GM19452 (cell line): Measurements from ENCODE around the gene SPEF1.
"Not testable (repeated sequence)": the region's sequence is repeated elsewhere in the genome, so short reads cannot be mapped to it uniquely, and the experiment has no call there.

Experiments used
- ATAC-seq: cut with Tn5 transposase; IDR thresholded peaks from one replicate; pipeline ENCODE4 v1.9.1; 2021; ENCODE audit not compliant: unreplicated experiment

Gene SPEF1

DNA sequence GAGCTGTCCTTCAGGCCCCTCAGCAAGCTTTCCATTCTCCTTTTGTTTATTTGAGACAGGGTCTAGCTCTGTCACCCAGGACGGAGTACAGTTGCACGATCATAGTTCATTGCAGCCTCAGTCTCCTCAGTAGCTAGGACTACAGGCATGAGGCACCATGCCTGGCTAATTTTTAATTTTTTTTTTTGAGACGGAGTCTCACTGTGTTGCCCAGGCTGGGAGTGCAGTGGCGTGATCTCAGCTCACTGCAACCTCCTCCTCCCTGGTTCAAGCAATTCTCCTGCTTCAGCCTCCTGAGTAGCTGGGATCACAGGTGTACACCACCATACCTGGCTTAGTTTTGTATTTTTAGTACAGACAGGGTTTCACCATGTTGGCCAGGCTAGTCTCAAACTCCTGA is 8.0 kb upstream of the SPEF1 start:
- ATAC-seq = not testable (repeated sequence)

DNA sequence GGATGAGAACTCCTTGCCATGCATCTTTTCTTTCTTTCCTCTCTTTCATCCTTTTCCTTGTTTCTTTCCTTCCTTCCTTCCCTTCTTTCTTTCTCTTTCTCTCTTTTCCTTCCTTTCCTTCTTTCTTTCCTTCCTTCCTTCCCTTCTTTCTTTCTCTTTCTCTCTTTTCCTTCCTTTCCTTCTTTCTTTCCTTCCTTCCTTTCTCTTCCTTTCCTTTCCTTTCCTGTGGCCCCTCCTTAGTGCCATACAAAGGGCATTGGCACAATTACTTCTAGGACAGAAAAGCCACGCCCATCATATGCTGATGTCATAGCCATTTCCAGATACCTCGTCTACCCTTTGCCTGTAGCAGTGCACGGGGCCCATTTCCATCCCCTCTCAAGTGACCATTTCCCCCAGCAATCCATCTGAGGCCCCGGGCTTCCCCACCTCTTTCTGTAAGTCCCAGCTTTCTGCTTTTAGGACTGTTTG is 7.5 kb upstream of the SPEF1 start:
- ATAC-seq = no peak

DNA sequence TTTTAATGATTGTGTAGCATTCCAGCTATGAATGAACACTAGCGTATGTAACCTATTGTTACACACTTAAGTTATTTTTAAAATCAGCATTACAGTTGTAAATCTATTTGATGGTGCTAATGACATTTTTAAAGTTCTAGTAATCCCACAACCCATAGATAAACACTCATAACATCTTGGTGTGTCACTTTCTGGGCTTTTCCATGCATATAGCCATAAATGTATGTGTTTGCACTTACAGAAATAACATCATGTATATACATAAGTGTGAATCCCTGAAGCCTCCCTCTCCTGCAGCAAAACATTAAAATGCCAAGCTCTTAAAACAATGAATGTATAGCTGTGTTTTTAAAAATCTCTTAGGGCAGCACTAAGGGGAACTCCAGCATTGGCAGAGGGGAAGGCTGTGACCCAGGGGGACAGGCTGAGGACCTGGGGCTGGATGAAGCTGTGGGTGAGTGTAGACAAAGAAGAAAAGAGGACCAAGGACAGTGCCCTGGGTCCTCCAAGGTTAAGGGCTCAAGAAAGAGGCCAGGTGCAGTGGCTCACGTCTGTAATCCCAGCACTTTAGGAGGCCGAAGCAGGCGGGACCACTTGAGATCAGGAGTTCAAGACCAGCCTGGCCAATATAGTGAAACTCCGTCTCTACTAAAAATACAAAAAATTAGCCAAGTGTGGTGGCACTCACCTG is 6.2 kb upstream of the SPEF1 start:
- no peak for ATAC-seq

- peak; percentile 75 for ATAC-seq
These were observed 5.5 kb upstream of the SPEF1 start, which contains the start of gene CENPB for GRCh38 chr20:3786665-3787323. Gene CENPB (minus strand): TSS chr20:3786740. CDS start chr20:3786483, 257 bp downstream.

DNA sequence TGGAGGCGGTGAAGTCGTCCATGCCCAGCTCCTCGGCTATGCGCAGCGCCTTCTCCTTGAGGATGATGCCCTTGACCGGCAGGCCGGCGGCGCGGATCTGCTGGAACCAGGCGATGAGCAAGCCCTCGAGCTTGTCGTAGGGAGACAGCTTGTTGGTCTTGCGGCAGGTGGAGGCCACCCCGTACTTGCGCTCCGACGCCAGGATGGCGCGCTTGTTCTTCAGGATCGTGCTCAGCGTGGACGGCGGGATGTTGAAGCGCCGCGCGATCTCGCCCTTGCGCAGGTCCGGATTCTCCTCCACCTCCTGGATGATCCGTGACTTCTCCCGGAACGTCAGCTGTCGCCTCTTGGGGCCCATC is 4.9 kb upstream of the SPEF1 start:
- peak; percentile 16 for ATAC-seq

DNA sequence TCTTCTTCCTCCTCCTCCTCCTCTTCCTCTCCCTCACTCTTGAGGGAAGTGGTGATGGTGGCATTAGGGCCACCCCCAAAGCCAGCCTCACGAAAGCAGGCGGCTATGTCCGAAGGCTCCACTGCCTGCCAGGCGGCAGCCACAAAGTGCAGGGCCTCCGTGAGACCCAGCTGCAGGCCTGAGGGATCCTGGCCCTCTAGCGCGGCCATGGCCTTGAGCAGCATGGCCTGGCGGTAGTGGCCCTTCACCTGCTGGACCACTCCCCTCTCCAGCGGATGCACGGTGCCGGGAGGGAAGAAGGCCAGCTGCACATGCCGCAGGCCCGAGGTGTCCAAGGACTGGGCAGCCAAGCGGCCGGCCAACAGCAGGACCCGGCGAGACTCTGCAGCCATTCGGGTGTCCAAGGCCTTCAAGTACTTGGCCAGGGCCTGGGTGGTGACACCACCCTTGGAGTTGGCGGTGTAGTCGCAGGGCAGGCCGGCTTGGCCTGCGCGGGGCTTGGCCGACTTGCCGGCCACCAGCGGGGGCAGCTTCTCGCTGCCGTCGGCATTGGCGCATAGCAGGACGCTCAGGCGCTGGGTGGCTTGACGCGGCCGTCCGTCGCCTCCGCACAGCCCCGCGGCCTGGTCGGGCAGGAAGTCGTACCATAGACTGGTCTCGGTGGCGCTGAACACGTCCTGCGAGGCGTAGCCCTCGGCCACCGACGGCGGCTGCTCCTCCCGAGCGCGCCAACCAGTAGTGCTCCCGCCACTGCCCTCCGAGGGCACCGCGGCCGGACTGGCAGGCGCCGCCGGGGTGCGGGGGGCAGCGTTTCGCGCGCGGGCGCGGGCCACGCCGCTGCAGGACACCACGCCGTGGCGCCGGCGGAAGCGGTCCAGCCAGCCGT is 4.2 kb upstream of the SPEF1 start:
- ATAC-seq = no peak

DNA sequence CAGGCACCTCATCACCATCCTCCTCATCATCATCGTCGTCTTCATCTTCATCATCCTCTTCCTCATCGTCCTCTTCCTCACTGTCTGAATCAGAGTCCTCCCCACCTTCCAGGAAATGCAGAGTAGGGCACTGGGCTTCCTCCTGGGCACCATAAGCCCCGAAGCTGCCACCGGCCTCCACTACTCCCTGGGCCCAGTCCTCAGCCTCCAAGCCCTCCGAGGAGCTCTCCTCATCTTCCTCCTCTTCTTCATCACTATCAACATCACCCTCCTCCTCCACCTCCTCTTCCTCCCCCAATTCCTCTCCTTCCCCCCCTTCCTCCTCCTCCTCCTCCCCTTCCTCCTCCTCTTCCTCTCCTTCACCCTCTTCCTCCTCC is 3.6 kb upstream of the SPEF1 start:
- ATAC-seq = no peak

DNA sequence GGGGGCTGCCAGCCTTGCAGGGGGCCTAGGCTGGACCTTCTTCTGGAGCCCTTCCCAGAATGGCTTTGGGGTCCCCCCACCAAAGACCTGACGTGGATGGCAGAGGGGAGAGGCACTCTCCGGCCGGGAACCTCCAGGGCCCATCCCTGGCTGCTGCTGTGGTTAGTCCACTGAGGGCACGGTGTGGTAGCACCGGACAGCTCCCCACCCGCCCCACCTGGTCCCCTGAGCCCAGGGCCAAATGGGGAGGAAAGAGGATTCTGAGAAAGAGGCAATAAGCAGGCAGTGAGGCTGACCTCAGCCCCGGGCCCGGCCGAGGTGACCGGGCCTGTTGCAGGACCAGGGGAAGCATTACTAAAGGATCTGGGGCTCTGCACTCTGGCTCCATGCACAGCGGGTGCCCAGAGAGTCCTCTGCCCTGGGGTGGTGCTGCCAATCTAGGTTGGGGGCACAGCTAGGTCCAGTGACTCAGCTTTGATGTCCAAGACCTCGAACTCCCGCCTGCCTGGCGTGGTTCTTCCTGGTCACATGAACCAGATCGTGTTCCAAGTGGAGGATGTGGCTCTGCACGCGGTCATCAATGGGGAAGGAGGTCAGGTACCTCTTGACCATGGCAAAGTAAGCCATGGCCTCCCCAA is 3.1 kb upstream of the SPEF1 start:
- ATAC-seq = no peak

GRCh38 chr20:3783511-3784195 is 2.4 kb upstream of the SPEF1 start:
- ATAC-seq = no peak

DNA sequence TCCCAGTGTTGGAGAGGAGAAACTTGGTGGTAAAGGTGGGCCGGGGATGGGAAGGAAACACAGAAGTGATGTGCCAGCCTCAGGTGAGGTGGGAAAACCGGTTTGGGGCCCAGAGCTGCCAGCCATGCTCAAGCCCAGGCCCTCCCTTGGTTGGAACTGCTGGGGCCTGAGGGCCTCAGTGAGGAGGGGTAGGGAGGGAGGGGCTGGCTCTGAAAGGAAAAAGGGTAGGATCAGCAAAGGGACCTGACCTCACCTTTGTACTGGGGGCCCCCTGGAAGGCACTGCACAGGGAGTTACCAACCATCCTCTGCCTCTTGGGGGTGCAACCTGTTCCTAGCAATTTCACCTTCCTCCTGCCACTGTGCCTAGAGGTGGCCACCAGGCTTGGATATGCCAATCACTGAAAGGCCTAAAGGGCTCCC is 1.8 kb upstream of the SPEF1 start:
- no peak for ATAC-seq

DNA sequence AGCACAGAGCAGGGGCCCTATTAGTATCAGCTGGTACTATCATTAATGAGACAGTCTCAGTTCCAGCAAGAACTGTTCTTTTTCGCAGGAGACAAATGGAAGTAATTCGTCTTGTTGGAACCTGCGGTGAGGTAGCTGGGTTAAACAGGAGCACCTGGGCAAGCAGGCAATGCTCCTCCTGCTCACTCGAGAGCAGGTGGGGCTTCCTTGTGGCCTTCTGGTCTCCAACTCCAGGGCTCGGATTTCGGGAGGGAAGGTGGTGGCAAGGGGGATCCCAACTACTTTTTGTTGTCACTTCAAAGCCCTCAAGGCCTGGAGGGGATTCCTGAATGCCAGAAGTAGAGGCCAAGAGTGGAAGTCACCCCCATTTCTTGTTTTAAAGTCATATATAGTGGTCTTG is 1.3 kb upstream of the SPEF1 start:
- no peak for ATAC-seq

- ATAC-seq = no peak
These were observed 2.3 kb downstream of the SPEF1 start for GRCh38 chr20:3778976-3779375.

- ATAC-seq = no peak
These were observed 3.3 kb downstream of the SPEF1 start for GRCh38 chr20:3777716-3778629.

DNA sequence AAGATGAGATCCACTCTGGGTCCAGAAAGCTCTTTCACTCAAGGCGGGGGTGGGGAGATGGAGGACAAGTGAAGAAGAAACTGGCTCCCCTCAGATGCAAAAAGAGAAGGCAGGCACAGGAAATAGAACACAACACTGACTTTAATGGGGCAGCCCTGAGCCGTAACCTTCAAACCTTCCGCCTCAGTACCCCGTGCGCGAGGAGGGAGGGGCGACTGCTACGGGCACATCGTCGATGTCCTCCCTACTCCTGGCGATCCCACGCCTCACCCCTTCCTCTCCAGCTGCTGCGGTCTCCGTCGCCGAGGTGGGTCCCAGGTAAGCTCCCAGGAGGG is 3.9 kb downstream of the SPEF1 start:
- ATAC-seq = no peak

DNA sequence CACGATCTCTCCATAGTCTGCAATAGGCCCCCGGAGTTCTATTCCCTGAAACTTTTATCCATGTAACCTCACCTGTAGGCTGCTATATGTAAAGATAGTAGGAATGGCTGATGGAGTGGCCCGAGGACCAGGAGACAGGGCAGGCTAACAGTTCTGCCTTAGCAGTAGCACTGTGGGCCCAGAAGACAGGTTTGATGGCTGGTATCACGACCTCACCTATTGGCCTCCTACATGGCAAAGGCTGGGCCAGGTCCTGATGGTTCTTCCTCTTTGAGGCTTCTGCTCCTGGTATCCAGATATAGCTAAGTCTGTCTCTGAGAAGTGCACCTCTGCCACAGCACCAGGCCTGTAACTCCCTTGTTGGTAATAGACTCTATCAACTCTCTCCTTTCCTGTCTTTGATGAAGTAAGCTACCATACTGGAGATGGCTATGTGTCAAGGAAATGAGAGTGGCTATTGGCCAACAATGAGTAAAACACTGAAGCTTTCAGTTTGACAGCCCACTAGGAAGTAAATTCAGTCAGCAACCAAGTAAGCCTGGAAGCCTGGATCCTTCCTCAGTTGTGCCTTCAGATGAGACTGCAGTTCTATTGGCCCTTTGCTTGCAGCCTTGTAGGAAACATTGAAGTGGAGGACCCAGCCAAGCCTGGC is 5.7 kb downstream of the SPEF1 start:
- no peak for ATAC-seq

DNA sequence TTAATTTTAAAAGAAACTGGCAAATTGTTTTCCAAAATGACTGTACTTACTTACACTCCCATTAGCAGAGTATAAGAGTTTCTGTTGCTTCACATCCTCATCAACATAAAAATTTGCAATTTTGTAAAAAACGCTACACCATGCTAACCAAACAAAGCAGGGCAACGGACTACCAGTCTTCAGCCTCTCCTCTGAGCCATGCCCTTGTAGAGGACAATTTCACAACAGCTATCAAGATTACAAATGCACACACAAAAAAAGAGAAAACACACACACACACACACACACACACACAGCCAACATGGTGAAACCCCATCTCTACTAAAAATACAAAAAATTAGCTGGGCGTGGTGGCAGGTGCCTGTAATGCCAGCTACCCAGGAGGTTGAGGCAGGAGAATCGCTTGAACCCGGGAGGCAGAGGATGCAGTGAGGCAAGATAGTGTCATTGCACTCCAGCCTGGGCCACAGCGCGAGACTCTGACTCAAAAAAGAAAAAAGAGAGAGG is 9.6 kb downstream of the SPEF1 start:
- no peak for ATAC-seq

- ATAC-seq = peak; percentile 31
These were observed 12.7 kb downstream of the SPEF1 start for GRCh38 chr20:3768342-3769130.
